Measurements from ENCODE around the gene OSBPL7. TPM values are rescaled to one million over a fixed set of nuclear protein-coding genes. Genes with fewer than 3 reads are reported as not detected.

The OSBPL7 gene
- total RNA-seq, 1 experiment from 2014 or later: 13.0 TPM

- H3K14ac ChIP-seq (ENCODE audit: insufficient read depth, low read length): no peak overlapping the region
- TF ChIP-seq, protein P1, sequence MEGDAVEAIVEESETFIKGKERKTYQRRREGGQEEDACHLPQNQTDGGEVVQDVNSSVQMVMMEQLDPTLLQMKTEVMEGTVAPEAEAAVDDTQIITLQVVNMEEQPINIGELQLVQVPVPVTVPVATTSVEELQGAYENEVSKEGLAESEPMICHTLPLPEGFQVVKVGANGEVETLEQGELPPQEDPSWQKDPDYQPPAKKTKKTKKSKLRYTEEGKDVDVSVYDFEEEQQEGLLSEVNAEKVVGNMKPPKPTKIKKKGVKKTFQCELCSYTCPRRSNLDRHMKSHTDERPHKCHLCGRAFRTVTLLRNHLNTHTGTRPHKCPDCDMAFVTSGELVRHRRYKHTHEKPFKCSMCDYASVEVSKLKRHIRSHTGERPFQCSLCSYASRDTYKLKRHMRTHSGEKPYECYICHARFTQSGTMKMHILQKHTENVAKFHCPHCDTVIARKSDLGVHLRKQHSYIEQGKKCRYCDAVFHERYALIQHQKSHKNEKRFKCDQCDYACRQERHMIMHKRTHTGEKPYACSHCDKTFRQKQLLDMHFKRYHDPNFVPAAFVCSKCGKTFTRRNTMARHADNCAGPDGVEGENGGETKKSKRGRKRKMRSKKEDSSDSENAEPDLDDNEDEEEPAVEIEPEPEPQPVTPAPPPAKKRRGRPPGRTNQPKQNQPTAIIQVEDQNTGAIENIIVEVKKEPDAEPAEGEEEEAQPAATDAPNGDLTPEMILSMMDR (conservative IDR thresholded peaks at IDR 0.05): no peak
- no peaks in the 10 kb centered on the region for H3K27me3 Mint-ChIP-seq (ENCODE audit: low read depth)
Measured at GRCh38 chr17:47811709-47812108, 9.9 kb downstream of the OSBPL7 start.

More at GRCh38 chr17:47811709-47812108, 9.9 kb downstream of the OSBPL7 start:
- no peak overlapping the region for H2BK20ac ChIP-seq (ENCODE audit: low read depth, low read length, poor library complexity, severe bottlenecking)
- no peak overlapping the region for H3K4me2 ChIP-seq (ENCODE audit: insufficient read depth, insufficient read length, low read length)
- H3K4me1 ChIP-seq (ENCODE audit: insufficient read depth, low read length): no peaks in the 10 kb centered on the region
- H2BK12ac ChIP-seq (ENCODE audit: insufficient read length, low read depth, low read length): no peak overlapping the region
- no peak overlapping the region for H2AFZ ChIP-seq (ENCODE audit: low read length)
- H2BK120ac ChIP-seq (ENCODE audit: low read depth, low read length, poor library complexity, severe bottlenecking): no peak overlapping the region
- H3T11ph ChIP-seq (ENCODE audit: low read length): no peak overlapping the region
- no peak overlapping the region for H3K23ac ChIP-seq (ENCODE audit: insufficient read length, low read depth, low read length)
- H3K9me3 Mint-ChIP-seq: no peaks in the 10 kb centered on the region; a peak in 1 of 5 replicates
- no peak for DNase-seq
- no peak overlapping the region for H3K27ac Mint-ChIP-seq
- H2AK5ac ChIP-seq (ENCODE audit: insufficient read length, low read length): no peak overlapping the region
- H3K36me3 Mint-ChIP-seq (ENCODE audit: insufficient read depth in 1 of 3, low read depth in 3 of 3): peaks cover 0 to 24% (median 4%) of the 10 kb centered on the region in 3 experiments; a peak in 6 of 7 replicates
- H3K79me1 ChIP-seq (ENCODE audit: insufficient read depth, low read depth, low read length, poor library complexity, severe bottlenecking): no peaks in the 10 kb centered on the region
- H3K9me3 ChIP-seq (ENCODE audit: control insufficient read depth, low read depth, low read length): no peaks in the 10 kb centered on the region
- no peak overlapping the region for H3K9ac ChIP-seq (ENCODE audit: extremely low read depth, insufficient read length, low read length)
- H3K23me2 ChIP-seq (ENCODE audit: insufficient read length, low read depth, low read length, poor library complexity, severe bottlenecking): no peaks in the 10 kb centered on the region
- H2BK5ac ChIP-seq (ENCODE audit: insufficient read length, low read length): no peak overlapping the region
- H4K8ac ChIP-seq (replicated peaks; ENCODE audit: insufficient read length, low read depth, low read length): no peak overlapping the region
- no peaks in the 10 kb centered on the region for H4K20me1 ChIP-seq (ENCODE audit: control insufficient read depth, insufficient read depth, insufficient read length)
- no peak overlapping the region for H4K91ac ChIP-seq (ENCODE audit: insufficient read length, low read depth, low read length)
- H3K4me1 Mint-ChIP-seq: peaks cover 6 to 7% of the 10 kb centered on the region in 2 experiments; a peak in 3 of 4 replicates
- no peaks in the 10 kb centered on the region for H3K27me3 ChIP-seq (ENCODE audit: insufficient read depth, low read length)
- H3K18ac ChIP-seq (ENCODE audit: insufficient read length, low read depth, low read length): no peak overlapping the region
- no peak overlapping the region for H3K4ac ChIP-seq (ENCODE audit: low read depth, low read length)
- no peak overlapping the region for H3K4me3 Mint-ChIP-seq
- 100% methylated on average over 1 of the region's 7 CpGs for WGBS (ENCODE audit: extremely low coverage, insufficient read length, low lambda C conversion rate)
- H3K79me2 ChIP-seq (ENCODE audit: insufficient read depth, low read length): no peaks in the 10 kb centered on the region
- no peak overlapping the region for H4K5ac ChIP-seq (ENCODE audit: insufficient read length, low read depth, low read length)
- H2BK15ac ChIP-seq (ENCODE audit: low read depth, low read length): no peak overlapping the region
- H3K56ac ChIP-seq (ENCODE audit: insufficient read length, low read depth, low read length): no peak overlapping the region
- H3K27ac ChIP-seq (ENCODE audit: insufficient read length, low read depth, low read length): no peak overlapping the region

Measured in H9 (cell line).